ENCODE data around the gene CYP46A1.

DNA sequence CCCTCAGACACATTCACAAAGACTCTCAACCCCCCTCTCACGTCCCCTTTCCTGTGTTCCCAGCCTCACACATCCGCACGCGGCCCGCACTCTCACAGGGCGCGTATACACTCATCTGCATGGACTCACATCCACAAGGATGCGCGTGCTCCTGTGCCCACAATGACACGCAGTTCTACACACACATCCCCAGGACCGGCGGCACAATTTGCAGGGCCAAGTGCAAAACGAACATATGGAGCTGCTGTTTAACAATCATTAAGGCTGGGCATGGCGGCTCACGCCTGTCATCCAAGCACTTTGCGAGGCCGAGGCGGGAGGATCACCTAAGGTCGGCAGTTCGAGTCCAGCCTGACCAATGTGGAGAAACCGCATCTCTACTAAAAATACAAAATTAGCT, 72.7 kb downstream of the CYP46A1 start:
- TF ChIP-seq, protein P1, sequence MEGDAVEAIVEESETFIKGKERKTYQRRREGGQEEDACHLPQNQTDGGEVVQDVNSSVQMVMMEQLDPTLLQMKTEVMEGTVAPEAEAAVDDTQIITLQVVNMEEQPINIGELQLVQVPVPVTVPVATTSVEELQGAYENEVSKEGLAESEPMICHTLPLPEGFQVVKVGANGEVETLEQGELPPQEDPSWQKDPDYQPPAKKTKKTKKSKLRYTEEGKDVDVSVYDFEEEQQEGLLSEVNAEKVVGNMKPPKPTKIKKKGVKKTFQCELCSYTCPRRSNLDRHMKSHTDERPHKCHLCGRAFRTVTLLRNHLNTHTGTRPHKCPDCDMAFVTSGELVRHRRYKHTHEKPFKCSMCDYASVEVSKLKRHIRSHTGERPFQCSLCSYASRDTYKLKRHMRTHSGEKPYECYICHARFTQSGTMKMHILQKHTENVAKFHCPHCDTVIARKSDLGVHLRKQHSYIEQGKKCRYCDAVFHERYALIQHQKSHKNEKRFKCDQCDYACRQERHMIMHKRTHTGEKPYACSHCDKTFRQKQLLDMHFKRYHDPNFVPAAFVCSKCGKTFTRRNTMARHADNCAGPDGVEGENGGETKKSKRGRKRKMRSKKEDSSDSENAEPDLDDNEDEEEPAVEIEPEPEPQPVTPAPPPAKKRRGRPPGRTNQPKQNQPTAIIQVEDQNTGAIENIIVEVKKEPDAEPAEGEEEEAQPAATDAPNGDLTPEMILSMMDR (conservative IDR thresholded peaks at IDR 0.05 in 1 of 2, IDR thresholded peaks at IDR 0.05 in 1 of 2; ENCODE audit: low read depth in 1 of 2, low read length in 2 of 2) = no peak
- TF ChIP-seq EZH2 (IDR thresholded peaks at IDR 0.05; ENCODE audit: low read length, missing control alignments) = no peak
